ENCODE results near the gene ZNF57.
A peak's percentile ranks its signal among the peaks of the same experiment; 100 is the strongest.
"Not testable (repeated sequence)": the region's sequence is repeated elsewhere in the genome, so short reads cannot be mapped to it uniquely, and the experiment has no call there.

Gene ZNF57

GRCh38 chr19:2877398-2878331 lies 23.1 kb upstream of the ZNF57 start:
- Histone ChIP-seq H3K4me1 (ENCODE audit: insufficient read depth, low read length) (no peaks in the 10 kb centered on the region), H3K27me3 (ENCODE audit: insufficient read depth, low read length) (no peaks in the 10 kb centered on the region), H3K36me3 (ENCODE audit: insufficient read depth, low read length) (no peaks in the 10 kb centered on the region), H2AFZ (ENCODE audit: low read depth, low read length) (no peak overlapping the region), H3K9me3 (ENCODE audit: low read length) (peaks cover 13% of the 10 kb centered on the region), H3K4me3 (ENCODE audit: low read length) (no peak overlapping the region)

DNA sequence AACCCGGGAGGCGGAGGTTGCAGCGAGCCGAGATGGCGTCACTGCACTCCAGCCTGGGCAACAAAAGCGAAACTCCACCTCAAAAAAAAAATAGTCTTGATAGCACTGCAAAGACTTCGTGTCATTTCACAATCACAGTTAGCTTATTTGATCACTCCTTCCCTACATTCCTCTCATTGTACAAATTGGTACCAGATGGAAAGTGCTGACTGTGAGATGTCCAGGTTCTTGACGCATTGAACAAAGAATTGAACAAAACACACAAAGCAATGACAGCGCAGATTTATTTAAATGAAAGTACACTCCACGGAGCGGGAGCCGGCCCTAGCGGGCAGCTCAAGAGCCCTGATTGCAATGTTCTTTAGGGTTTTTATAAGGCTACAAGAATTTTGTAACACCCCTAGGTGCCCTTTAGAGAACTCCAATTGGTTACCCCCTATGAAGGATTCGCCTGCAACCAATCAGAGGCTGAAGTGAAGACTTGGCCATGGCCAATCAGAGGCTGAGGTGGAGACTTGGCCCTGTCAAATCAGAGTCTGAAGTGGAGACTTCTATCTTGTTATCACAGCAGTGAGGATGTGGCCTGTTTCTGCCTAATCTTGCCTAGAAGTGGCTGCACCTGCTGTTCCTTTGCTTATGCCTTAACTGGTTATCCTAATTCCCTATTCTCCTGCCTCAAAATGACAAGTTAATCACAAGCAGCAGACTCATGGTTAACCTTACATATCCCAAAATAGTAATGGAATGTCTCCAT lies 16.9 kb upstream of the ZNF57 start:
- Histone ChIP-seq H3K9me3 (ENCODE audit: low read length) (peaks cover 4% of the 10 kb centered on the region), H3K4me3 (ENCODE audit: low read length) (no peak overlapping the region), H3K36me3 (ENCODE audit: insufficient read depth, low read length) (no peaks in the 10 kb centered on the region), H2AFZ (ENCODE audit: low read depth, low read length) (no peak overlapping the region), H3K4me1 (ENCODE audit: insufficient read depth, low read length) (peaks cover 4% of the 10 kb centered on the region), H3K27me3 (ENCODE audit: insufficient read depth, low read length) (no peaks in the 10 kb centered on the region)

DNA sequence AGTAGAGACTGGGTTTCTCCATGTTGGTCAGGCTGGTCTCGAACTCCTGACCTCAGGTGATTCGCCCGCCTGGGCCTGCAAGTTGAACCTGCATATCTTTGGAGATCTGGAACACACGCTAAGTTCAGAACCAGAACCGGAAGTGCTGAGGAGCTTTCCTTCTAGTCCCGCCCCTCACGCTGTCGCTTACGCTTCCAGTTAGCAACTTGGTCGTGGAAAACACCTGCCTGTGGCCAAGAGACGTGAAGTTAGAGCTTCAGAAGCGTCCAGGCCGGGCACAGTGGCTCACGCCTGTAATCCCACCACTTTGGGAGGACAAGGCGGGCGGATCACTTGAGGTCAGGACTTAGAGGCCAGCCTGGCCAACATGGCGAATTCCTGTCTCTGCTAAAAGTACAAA lies 15.0 kb upstream of the ZNF57 start:
- Histone ChIP-seq H3K4me1 (ENCODE audit: insufficient read depth, low read length) (peaks cover 4% of the 10 kb centered on the region), H3K4me3 (ENCODE audit: low read length) (no peak overlapping the region), H2AFZ (ENCODE audit: low read depth, low read length) (no peak overlapping the region), H3K9me3 (ENCODE audit: low read length) (peaks cover 5% of the 10 kb centered on the region), H3K27me3 (ENCODE audit: insufficient read depth, low read length) (no peaks in the 10 kb centered on the region), H3K36me3 (ENCODE audit: insufficient read depth, low read length) (no peaks in the 10 kb centered on the region)

GRCh38 chr19:2887391-2887914 lies 13.3 kb upstream of the ZNF57 start:
- Histone ChIP-seq H3K27me3 (ENCODE audit: insufficient read depth, low read length) (no peaks in the 10 kb centered on the region), H3K4me1 (ENCODE audit: insufficient read depth, low read length) (peaks cover 4% of the 10 kb centered on the region), H3K9me3 (ENCODE audit: low read length) (peaks cover 5% of the 10 kb centered on the region), H3K36me3 (ENCODE audit: insufficient read depth, low read length) (no peaks in the 10 kb centered on the region), H3K4me3 (ENCODE audit: low read length) (no peak overlapping the region), H2AFZ (ENCODE audit: low read depth, low read length) (peak overlapping the region; percentile 38)

GRCh38 chr19:2888731-2889224 lies 11.9 kb upstream of the ZNF57 start:
- Histone ChIP-seq H3K36me3 (ENCODE audit: insufficient read depth, low read length) (no peaks in the 10 kb centered on the region), H3K4me3 (ENCODE audit: low read length) (no peak overlapping the region), H3K27me3 (ENCODE audit: insufficient read depth, low read length) (no peaks in the 10 kb centered on the region), H2AFZ (ENCODE audit: low read depth, low read length) (no peak overlapping the region), H3K4me1 (ENCODE audit: insufficient read depth, low read length) (peaks cover 4% of the 10 kb centered on the region), H3K9me3 (ENCODE audit: low read length) (peaks cover 5% of the 10 kb centered on the region)

DNA sequence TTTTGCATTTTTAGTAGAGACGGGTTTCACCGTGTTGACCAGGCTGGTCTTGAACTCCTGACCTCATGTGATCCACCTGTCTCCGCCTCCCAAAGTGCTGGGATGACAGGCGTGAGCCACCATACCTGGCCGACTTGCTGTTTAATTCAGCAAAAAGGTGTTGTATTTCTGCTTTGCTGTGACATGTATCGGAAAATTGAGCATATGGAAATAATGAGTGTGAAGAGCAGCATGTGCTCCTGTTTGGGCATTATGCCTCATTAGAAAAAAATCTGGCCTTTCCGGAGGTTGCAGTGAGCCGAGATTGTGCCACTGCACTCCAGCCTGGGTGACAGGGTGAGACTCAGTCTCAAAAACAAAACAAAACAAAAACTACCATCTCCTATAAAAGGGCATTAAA lies 10.2 kb upstream of the ZNF57 start:
- H3K9me3 ChIP-seq (ENCODE audit: low read length); H3K27me3 ChIP-seq (ENCODE audit: insufficient read depth, low read length); H3K4me1 ChIP-seq (ENCODE audit: insufficient read depth, low read length); H3K4me3 ChIP-seq (ENCODE audit: low read length); H2AFZ ChIP-seq (ENCODE audit: low read depth, low read length); H3K36me3 ChIP-seq (ENCODE audit: insufficient read depth, low read length): not testable (repeated sequence)

DNA sequence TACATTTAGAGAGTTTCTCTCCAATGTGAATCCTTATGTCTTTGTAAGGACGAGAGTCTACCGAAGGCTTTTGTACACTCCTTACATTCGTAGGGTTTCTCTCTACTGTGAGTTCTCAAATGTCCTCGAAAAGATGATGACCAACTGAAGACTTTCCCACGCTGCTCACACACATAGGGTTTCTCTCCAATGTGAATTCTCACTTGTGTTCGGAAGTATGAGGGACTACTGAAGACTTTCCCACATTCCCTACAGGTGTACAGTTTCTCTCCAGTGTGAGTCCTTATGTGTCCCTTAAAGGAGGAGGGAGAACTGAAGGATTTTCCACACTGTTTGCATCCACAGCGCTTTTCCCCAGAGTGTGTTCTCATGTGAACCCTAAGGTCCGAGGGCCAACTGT lies 4.0 kb upstream of the ZNF57 start:
- Histone ChIP-seq H3K4me3 (ENCODE audit: low read length) (no peak overlapping the region), H3K27me3 (ENCODE audit: insufficient read depth, low read length) (no peaks in the 10 kb centered on the region), H3K9me3 (ENCODE audit: low read length) (peaks cover 5% of the 10 kb centered on the region), H2AFZ (ENCODE audit: low read depth, low read length) (no peak overlapping the region), H3K4me1 (ENCODE audit: insufficient read depth, low read length) (no peaks in the 10 kb centered on the region), H3K36me3 (ENCODE audit: insufficient read depth, low read length) (no peaks in the 10 kb centered on the region)

GRCh38 chr19:2902590-2903218 lies 2.0 kb downstream of the ZNF57 start:
- Histone ChIP-seq H3K9me3 (ENCODE audit: low read length) (no peaks in the 10 kb centered on the region), H2AFZ (ENCODE audit: low read depth, low read length) (no peak overlapping the region), H3K36me3 (ENCODE audit: insufficient read depth, low read length) (no peaks in the 10 kb centered on the region), H3K4me3 (ENCODE audit: low read length) (no peak overlapping the region), H3K4me1 (ENCODE audit: insufficient read depth, low read length) (no peaks in the 10 kb centered on the region), H3K27me3 (ENCODE audit: insufficient read depth, low read length) (no peaks in the 10 kb centered on the region)

DNA sequence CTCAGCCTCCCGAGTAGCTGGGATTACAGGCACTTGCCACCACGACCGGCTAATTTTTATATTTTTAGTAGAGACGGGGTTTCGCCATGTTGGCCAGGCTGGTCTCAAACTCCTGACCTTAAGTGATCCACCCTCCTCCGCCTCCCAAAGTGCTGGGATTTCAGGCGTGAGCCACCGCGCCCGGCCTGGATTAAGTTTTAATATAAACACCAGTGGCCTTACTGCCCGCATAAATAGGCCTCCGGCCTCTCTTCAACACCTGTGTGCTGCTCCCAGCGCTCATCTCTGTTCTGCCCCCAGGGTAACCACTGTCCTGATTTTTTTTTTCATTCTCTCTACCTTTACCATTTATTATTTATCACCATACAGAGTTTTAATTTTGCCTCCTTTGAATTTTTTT lies 2.6 kb downstream of the ZNF57 start:
- not testable (repeated sequence) for H3K4me3 ChIP-seq (ENCODE audit: low read length); H3K36me3 ChIP-seq (ENCODE audit: insufficient read depth, low read length); H3K9me3 ChIP-seq (ENCODE audit: low read length); H3K27me3 ChIP-seq (ENCODE audit: insufficient read depth, low read length); H3K4me1 ChIP-seq (ENCODE audit: insufficient read depth, low read length); H2AFZ ChIP-seq (ENCODE audit: low read depth, low read length)

GRCh38 chr19:2905918-2906519 lies 5.3 kb downstream of the ZNF57 start:
- Histone ChIP-seq H3K36me3 (ENCODE audit: insufficient read depth, low read length) (no peaks in the 10 kb centered on the region), H3K4me3 (ENCODE audit: low read length) (no peak overlapping the region), H3K9me3 (ENCODE audit: low read length) (no peaks in the 10 kb centered on the region), H2AFZ (ENCODE audit: low read depth, low read length) (no peak overlapping the region), H3K27me3 (ENCODE audit: insufficient read depth, low read length) (no peaks in the 10 kb centered on the region), H3K4me1 (ENCODE audit: insufficient read depth, low read length) (no peaks in the 10 kb centered on the region)

- Histone ChIP-seq H2AFZ (ENCODE audit: low read depth, low read length) (no peak overlapping the region), H3K4me1 (ENCODE audit: insufficient read depth, low read length) (no peaks in the 10 kb centered on the region), H3K9me3 (ENCODE audit: low read length) (peaks cover under 1% of the 10 kb centered on the region), H3K4me3 (ENCODE audit: low read length) (no peak overlapping the region), H3K36me3 (ENCODE audit: insufficient read depth, low read length) (no peaks in the 10 kb centered on the region), H3K27me3 (ENCODE audit: insufficient read depth, low read length) (no peaks in the 10 kb centered on the region)
Measured at GRCh38 chr19:2906631-2907195, 6.0 kb downstream of the ZNF57 start.

DNA sequence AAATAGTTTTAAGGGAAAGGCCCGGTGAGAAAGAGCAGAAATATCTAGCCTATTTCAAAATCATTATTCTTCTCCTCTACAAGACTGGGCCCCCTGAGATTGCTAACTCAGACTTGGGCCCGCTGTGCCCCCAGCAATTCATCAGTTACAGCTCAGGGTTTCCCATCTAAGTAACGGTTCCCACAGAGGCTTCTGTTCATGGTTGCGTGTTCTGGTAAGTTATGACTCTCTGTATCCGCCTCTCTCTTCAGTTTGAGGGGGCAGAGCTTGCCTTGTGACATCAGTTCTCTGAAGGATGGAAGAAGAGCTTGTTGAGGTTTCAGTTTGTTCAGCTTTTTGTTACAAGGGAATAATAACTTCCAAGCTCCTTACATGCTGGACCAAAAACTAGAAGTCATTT lies 11.6 kb downstream of the ZNF57 start:
- Histone ChIP-seq H3K27me3 (ENCODE audit: insufficient read depth, low read length) (no peaks in the 10 kb centered on the region), H3K36me3 (ENCODE audit: insufficient read depth, low read length) (peaks cover 11% of the 10 kb centered on the region)

More for the DNA sequence above, 11.6 kb downstream of the ZNF57 start:
- H2AFZ ChIP-seq (ENCODE audit: low read depth, low read length): no peak overlapping the region
- peaks cover 16% of the 10 kb centered on the region for H3K9me3 ChIP-seq (ENCODE audit: low read length)
- H3K4me1 ChIP-seq (ENCODE audit: insufficient read depth, low read length): peaks cover 21% of the 10 kb centered on the region
- H3K4me3 ChIP-seq (ENCODE audit: low read length): no peak overlapping the region

Measured in neuron (in vitro differentiated cells).